Activated naive CD4-positive, alpha-beta T cell treated with anti-CD3 and anti-CD28 coated beads for 36 hours (primary cell): ENCODE measurements around the gene COPZ1. TPM values are rescaled to one million over a fixed set of nuclear protein-coding genes. Genes with fewer than 3 reads are reported as not detected.
"Not testable (repeated sequence)": the region's sequence is repeated elsewhere in the genome, so short reads cannot be mapped to it uniquely, and the experiment has no call there.

Experiments used
- CTCF ChIA-PET: fragments of 350-600 bp; sonication (Branson Sonifier 250); formaldehyde crosslinking; loops from one replicate; lab custom pipeline; 2021; ENCODE audit warnings: antibody characterized with exemption; lab: Charles Lee
- DNase-seq: peaks from one replicate; pipeline ENCODE4 v3.0.0-alpha.2; 2020
- H3K27ac Mint-ChIP-seq: one replicate; pipeline ENCODE4 v1.8.0; 2021; ENCODE audit warnings: mild to moderate bottlenecking, mixed read lengths
- H3K27me3 Mint-ChIP-seq: one replicate; pipeline ENCODE4 v1.8.0; 2021; ENCODE audit warnings: low read depth, mixed read lengths
- H3K36me3 Mint-ChIP-seq: one replicate; pipeline ENCODE4 v1.8.0; 2021; ENCODE audit warnings: low read depth, mixed read lengths
- H3K4me1 Mint-ChIP-seq: one replicate; pipeline ENCODE4 v1.8.0; 2021; ENCODE audit warnings: low read depth, mixed read lengths
- H3K4me3 Mint-ChIP-seq: one replicate; pipeline ENCODE4 v1.8.0; 2021; ENCODE audit warnings: mild to moderate bottlenecking, moderate library complexity, mixed read lengths
- H3K9me3 Mint-ChIP-seq: one replicate; pipeline ENCODE4 v1.8.0; 2021; ENCODE audit warnings: mixed read lengths
- intact Hi-C: fragments of 100-400 bp; cut with micrococcal nuclease; formaldehyde crosslinking; loops from one replicate; pipeline ENCODE4 v1.15.1; 2023
- total RNA-seq, 2 experiments: library from RNA; stranded (reverse); gene quantifications; one replicate each; pipeline ENCODE4 v1.2.3, GENCODE V29; 2021

COPZ1 gene
- total RNA-seq, 2 experiments from 2014 or later: 98.0 to 105 TPM

DNA sequence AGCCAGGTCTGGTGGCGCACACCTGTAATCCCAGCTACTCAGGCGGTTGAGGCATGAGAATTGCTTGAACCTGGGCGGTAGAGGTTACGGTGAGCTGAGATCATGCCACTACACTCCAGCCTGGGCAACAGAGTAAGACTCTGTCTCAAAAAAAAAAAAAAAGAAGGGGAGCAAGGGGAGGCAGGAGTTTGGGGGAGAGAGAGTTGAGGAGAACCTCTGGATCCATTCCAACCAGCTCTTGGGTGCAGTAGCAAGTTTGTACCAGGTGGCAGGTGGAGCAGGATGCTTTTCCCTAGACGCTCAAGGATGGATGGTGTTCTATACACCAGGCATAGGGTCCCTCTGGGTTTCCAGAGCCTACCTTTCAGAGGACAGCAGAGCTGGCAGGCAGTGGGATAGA lies 26.0 kb upstream of the COPZ1 start:
- DNase-seq: no peak
- Mint-ChIP-seq H3K36me3 (no peaks in the 10 kb centered on the region), H3K9me3 (no peaks in the 10 kb centered on the region), H3K27me3 (peaks cover 42% of the 10 kb centered on the region), H3K4me3 (no peak overlapping the region), H3K4me1 (peaks cover 8% of the 10 kb centered on the region), H3K27ac (no peak overlapping the region)
- intact Hi-C loops: no loop called here
- CTCF ChIA-PET: interaction anchor here (0.8 to 11.2 kb wide), 8 partner anchors 10 to 101 kb away, joined by 3 to 86 read pairs (median 4); partner anchors contain the start of gene COPZ1

DNA sequence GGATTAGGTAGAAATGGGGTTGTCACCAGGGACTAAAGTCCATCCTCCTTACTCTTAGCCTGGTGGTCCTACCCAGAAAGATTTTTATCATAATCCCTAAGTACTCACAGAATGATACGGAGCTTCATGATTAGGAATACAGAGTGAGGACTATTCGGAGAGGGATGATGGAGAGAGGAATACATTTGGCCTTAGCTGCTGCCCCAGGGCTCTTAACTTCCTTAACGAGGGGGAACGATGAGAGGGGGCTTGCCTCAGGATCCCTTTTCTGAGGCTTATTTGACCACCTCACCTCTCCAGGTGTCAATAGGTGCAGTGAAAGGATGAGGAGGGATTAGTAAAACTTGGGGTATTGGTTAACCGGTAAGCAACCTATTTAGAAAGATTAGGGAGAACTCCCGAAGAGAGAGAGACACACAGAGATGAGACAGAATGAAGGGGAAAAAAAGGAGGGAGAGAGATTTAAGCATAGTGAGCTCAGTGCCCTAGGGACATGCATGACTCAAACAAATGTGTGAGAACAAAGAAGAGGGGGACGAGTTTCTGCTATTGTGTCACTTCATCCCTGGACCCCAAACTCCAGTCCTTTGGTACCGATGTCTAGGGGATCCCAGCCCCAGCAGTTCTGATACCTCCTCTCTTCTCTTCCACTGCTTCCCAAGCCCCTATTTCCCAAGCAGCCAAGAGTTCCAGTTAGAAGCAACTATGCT lies 25.3 kb upstream of the COPZ1 start:
- no peak for DNase-seq
- Mint-ChIP-seq H3K36me3 (no peaks in the 10 kb centered on the region), H3K27me3 (peaks cover 47% of the 10 kb centered on the region), H3K27ac (no peak overlapping the region), H3K4me3 (no peak overlapping the region), H3K9me3 (no peaks in the 10 kb centered on the region), H3K4me1 (peaks cover 8% of the 10 kb centered on the region)
- CTCF ChIA-PET: interaction anchor here (0.8 to 11.2 kb wide), 7 partner anchors 9 to 100 kb away, joined by 3 to 86 read pairs (median 5); no protein-coding TSS in a partner anchor
- intact Hi-C loops: no loop called here

DNA sequence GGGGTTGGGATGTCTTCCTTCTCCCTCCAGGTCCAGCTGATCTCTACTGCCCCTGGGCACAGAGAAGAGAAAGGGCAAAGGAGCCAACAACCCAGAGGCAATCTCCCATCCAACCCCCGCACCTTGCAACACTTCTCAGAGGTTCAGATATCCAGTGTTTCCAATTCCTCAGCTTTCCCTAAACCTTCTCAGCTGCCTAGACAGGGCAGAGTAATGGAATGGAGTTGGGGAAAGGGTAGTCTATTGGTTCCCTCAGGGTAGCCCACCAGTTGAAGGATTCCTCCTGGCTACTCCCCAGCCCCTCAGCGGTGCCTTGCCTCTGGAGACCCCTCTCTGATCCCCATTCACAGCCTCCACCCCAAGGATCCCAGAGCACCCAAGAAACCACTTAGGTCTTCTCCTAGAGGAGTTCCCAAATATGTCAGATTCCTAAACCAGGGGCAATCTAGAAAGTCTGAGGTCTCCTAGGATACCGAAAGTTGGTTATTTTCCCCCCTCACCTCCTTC lies 24.7 kb upstream of the COPZ1 start:
- no peak overlapping the region for H3K4me3 Mint-ChIP-seq
- H3K27ac Mint-ChIP-seq: no peak overlapping the region
- no peaks in the 10 kb centered on the region for H3K36me3 Mint-ChIP-seq
- H3K9me3 Mint-ChIP-seq: no peaks in the 10 kb centered on the region
- peaks cover 8% of the 10 kb centered on the region for H3K4me1 Mint-ChIP-seq
- intact Hi-C loops: no loop called here
- H3K27me3 Mint-ChIP-seq: peaks cover 51% of the 10 kb centered on the region
- CTCF ChIA-PET: interaction anchor here (0.8 to 11.2 kb wide), 7 partner anchors 9 to 99 kb away, joined by 3 to 86 read pairs (median 5); partner anchors contain the start of gene COPZ1
- DNase-seq: no peak

DNA sequence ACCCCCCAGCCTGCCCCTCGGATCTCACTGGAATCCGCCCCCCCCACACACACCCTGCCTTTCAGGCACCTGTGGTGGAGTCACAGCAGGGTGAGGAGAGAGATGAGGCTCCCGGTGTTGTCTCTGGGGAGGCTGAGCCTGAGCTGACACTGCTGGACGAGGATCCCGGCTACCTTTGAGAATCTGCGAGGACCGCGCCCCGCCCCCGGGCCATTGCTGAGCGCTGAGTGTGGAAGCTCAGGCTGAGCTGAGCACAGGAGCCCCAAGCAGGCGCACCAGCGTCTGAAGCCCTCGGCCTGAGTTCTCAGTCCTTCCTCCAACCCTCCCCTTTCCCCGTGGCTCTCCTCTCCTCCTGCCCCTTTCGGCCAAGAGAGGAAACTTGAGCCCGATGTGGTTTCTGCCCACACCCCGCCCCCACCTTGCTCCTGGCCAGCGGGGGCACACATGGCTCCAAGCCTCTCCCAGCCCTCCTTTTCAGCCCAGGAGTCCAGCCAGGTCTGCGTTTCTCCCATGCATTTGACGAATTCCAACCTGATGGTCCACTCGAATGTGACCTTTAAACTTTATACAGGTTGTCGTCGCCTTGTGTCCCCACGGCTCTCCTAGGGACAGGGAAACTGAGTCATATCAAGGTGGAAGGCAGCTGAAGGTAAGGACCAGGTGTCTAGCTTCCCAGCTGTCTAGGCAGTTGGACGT lies 24.1 kb upstream of the COPZ1 start, which contains the start of gene NFE2:
Gene NFE2 (minus strand): TSS at position 284 of the 696 bp plus-strand sequence. CDS start 5,767 bp downstream, outside the sequence.
- intact Hi-C loops: no loop called here

DNA sequence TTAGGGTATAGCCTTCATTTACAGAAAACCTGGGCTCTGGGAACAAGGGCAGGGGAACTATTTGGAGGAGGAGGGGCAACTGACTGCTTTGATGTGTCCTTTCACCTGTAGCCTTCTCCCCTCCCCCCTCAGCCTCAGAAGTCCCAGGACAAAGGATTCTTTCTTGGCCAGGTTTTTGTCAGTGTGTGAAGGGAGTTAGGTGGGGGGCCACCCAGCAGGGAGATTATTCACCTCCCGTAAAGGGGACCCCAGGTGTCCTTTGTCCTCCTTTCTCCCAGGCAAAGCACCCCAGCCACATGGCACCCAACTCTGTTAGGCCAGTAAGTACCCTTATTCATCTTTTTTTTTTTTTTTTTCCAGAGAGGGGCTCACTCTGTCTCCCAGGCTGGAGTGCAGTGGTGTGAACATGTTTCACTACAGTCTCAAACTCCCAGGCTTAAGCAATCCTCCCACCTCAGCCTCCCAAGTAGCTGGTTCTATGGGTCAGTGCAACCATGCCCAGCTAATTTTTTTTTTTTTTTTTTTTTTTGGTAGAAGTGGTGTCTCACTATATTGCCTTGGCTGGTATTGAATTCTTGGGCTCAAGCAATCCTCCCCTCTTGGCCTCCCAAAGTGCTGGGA lies 23.4 kb upstream of the COPZ1 start:
- Mint-ChIP-seq H3K36me3 (no peaks in the 10 kb centered on the region), H3K9me3 (no peaks in the 10 kb centered on the region), H3K4me1 (peaks cover 8% of the 10 kb centered on the region), H3K27ac (no peak overlapping the region), H3K27me3 (peaks cover 51% of the 10 kb centered on the region), H3K4me3 (no peak overlapping the region)
- no peak for DNase-seq
- intact Hi-C loops: no loop called here
- CTCF ChIA-PET: interaction anchor here (1.0 to 1.1 kb wide), 2 partner anchors 9 to 23 kb away, joined by 4 read pairs; partner anchors contain the start of gene COPZ1

More for the DNA sequence above, 24.1 kb upstream of the COPZ1 start, which contains the start of gene NFE2:
- H3K27ac Mint-ChIP-seq: no peak within 1 kb of the TSS
- peaks cover 51% of the 10 kb centered on the region for H3K27me3 Mint-ChIP-seq
- H3K9me3 Mint-ChIP-seq: no peaks in the 10 kb centered on the region
- peaks cover 8% of the 10 kb centered on the region for H3K4me1 Mint-ChIP-seq
- no peaks in the 10 kb centered on the region for H3K36me3 Mint-ChIP-seq
- H3K4me3 Mint-ChIP-seq: peak within 1 kb of the TSS; percentile 26
- peak; percentile 54 for DNase-seq
- CTCF ChIA-PET: interaction anchor here (0.8 to 11.2 kb wide), 7 partner anchors 9 to 99 kb away, joined by 3 to 86 read pairs (median 5); partner anchors contain the start of gene COPZ1

DNA sequence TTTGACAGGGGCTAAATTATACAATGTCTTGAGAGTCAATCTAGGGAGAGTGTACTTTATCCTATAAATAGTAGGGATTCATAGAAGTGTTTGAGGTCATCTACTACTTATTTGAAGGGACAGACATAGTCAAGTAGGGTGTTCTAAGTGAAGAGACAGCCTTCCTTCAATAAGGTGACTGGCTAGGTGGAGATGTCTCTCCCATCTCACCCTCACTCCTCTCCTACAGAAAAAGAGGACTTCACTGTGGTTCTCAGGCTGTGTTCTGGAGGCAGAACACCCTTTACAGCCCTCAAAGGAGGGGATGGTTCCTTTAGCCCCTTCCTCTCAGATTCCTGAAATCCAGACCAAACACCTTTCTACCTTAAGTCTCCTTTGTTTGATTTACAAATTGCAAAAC lies 21.3 kb upstream of the COPZ1 start:
- H3K9me3 Mint-ChIP-seq: no peaks in the 10 kb centered on the region
- intact Hi-C loops: no loop called here
- DNase-seq: no peak
- peaks cover 54% of the 10 kb centered on the region for H3K27me3 Mint-ChIP-seq
- H3K27ac Mint-ChIP-seq: no peak overlapping the region
- no peak overlapping the region for H3K4me3 Mint-ChIP-seq
- CTCF ChIA-PET: no interaction called here
- peaks cover 12% of the 10 kb centered on the region for H3K4me1 Mint-ChIP-seq
- no peaks in the 10 kb centered on the region for H3K36me3 Mint-ChIP-seq

DNA sequence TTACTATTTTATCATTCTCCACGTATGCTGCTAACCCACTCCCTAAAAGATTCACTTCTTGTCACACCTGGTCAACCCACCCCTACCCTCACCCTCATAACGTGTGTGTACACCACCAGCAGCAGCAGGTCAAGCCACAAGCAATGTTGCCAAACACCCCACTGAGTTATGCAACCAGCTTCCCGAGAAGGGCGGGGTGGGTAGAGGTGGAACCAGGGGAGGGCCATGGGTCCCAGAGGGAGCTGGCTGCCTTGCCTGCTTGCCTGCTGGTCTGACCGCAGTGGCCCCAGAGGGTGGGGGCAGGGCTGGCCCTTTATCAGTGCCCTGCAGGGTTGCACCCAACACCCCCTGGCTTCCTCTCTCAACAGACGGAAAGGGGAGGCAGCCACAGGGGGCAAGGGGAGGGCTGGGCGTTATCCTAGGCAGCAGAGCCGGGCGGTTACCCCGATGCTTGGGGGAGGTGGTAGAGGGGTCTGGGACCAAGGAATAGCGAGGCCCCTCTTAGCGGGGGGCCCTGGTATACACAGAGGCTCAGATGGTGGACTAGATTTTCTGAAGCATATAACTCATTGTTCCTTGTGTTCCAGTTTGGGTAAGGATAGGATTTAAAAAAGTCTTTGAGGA lies 20.6 kb upstream of the COPZ1 start:
- Mint-ChIP-seq H3K27me3 (peaks cover 50% of the 10 kb centered on the region), H3K27ac (no peak overlapping the region), H3K9me3 (no peaks in the 10 kb centered on the region), H3K36me3 (no peaks in the 10 kb centered on the region), H3K4me3 (no peak overlapping the region), H3K4me1 (peaks cover 12% of the 10 kb centered on the region)
- no peak for DNase-seq
- intact Hi-C loops: no loop called here
- CTCF ChIA-PET: interaction anchor here (1.1 kb wide), 1 partner anchor 21 kb away, joined by 3 read pairs; the partner anchor contains the start of gene COPZ1

DNA sequence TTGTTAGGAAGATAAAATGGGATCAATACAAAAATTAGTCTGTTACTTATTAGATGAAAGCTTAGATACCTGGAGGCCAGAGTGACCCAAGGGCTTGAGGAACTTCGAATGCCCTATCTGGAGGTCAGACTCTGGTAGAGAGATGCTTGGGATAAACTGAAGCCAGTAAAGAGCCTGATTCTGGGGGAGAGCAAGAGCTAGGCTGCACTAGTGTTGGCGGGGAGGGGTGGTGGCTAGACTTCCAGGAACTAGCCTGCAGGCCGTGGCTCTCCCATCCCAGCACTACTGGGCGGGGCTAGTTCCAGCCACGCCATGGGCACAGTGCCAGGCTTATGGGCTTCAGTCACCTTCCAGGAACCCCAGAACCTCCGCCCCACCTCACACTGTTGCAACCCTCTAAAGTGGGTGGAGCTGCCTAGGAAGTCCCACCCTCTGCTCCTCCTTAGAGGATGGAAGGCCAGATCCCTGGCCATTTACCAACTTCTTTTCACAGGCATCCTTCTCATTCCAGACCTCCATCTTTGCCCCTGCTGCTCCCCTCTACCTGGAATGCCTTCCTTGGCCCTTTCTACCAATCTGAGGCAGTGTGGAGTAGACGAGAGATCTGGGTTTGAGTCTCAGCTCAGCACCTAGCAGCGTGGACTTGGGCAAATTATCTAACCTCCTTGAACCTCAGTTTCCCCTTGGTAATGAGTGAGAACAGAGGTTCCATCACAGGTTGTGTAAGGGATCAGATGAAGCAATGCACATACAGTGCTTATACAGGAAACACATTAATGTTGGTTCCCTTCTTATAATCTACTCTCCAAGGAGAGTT lies 17.8 kb upstream of the COPZ1 start:
- H3K27me3 Mint-ChIP-seq: peaks cover 28% of the 10 kb centered on the region
- intact Hi-C loops: no loop called here
- H3K27ac Mint-ChIP-seq: no peak overlapping the region
- no peak overlapping the region for H3K4me3 Mint-ChIP-seq
- H3K9me3 Mint-ChIP-seq: no peaks in the 10 kb centered on the region
- peaks cover 4% of the 10 kb centered on the region for H3K4me1 Mint-ChIP-seq
- CTCF ChIA-PET: interaction anchor here (0.6 to 1.8 kb wide), 9 partner anchors 13 to 322 kb away, joined by 3 to 5 read pairs (median 4); partner anchors contain the start of genes COPZ1 and HOXC10
- no peaks in the 10 kb centered on the region for H3K36me3 Mint-ChIP-seq
- DNase-seq: peak; percentile 24

DNA sequence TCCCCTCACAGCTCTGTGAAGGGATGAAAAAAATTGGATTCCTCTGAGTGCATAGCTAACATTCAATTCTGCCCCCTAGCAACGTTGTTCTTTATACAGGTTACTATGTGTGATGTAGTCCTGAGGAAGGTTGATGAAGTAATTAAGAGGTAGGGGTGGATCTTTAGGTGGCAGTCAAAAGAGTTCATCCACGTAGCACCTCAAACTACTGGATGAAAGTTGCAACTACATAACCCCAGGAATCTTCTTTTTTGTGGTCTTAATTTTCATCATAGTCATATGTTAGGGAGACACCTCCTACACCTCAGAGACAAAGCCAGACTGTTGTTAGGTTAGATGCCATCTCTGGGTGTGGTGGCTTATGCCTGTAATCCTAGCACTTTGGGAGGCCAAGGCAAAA lies 13.9 kb upstream of the COPZ1 start:
- Mint-ChIP-seq H3K27me3 (peaks cover 5% of the 10 kb centered on the region), H3K4me3 (no peak overlapping the region), H3K9me3 (no peaks in the 10 kb centered on the region), H3K4me1 (peaks cover 4% of the 10 kb centered on the region), H3K36me3 (no peaks in the 10 kb centered on the region), H3K27ac (no peak overlapping the region)
- intact Hi-C loops: no loop called here
- no peak for DNase-seq
- CTCF ChIA-PET: interaction anchor here (0.6 to 0.9 kb wide), 3 partner anchors 17 to 75 kb away, joined by 3 read pairs; no protein-coding TSS in a partner anchor

DNA sequence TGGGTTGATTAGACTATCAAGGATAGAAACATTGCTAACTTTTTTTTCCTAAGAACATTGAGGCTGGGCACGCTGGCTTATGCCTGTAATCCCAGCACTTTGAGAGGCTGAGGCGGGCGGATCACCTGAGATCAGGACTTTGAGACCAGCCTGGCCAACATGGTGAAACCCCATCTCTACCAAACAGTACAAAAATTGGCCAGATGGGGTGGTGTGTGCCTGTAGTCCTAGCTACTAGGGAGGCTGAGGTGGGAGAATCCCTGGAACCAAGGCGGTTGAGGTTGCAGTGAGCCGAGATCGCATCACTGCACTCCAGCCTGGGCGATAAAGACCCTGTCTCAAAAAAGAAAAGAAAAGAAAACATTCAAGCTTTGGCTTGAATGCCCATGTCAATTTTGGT lies 12.6 kb upstream of the COPZ1 start:
- DNase-seq, H3K4me3 Mint-ChIP-seq, H3K36me3 Mint-ChIP-seq, H3K27ac Mint-ChIP-seq, H3K9me3 Mint-ChIP-seq, H3K4me1 Mint-ChIP-seq, intact Hi-C loops, H3K27me3 Mint-ChIP-seq: not testable (repeated sequence)
- CTCF ChIA-PET: interaction anchor here (0.8 to 1.2 kb wide), 2 partner anchors 22 to 60 kb away, joined by 3 to 4 read pairs; no protein-coding TSS in a partner anchor

DNA sequence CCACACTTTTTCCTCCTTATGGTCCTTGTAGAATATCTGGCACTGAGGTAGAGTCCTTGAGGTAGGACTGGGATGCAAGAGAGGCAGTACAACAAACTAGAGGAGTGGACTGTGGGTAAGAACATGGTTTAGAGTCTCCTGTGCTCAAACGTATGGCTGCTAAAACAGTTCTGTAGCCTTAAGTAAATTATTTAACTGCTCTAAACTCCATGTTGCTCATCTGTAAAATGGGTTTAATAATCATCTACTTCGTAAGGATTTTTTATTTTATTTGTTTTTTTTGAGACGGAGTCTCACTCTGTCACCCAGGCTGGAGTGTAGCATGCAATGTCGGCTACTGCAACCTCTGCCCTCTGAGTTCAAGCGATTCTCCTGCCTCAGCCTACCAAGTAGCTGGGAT lies 3.6 kb upstream of the COPZ1 start:
- Mint-ChIP-seq H3K4me3 (no peak overlapping the region), H3K27me3 (no peaks in the 10 kb centered on the region), H3K27ac (no peak overlapping the region), H3K9me3 (no peaks in the 10 kb centered on the region), H3K4me1 (peaks cover 13% of the 10 kb centered on the region), H3K36me3 (peaks cover 4% of the 10 kb centered on the region)
- intact Hi-C loops: no loop called here
- no peak for DNase-seq
- CTCF ChIA-PET: interaction anchor here (0.8 to 2.3 kb wide), 4 partner anchors 11 to 58 kb away, joined by 3 to 7 read pairs (median 4); no protein-coding TSS in a partner anchor
